Heart left ventricle (tissue), 16 donors: ENCODE results near the gene IPMK. TPM values are rescaled to one million over a fixed set of nuclear protein-coding genes. Genes with fewer than 3 reads are reported as not detected.
"Not testable (repeated sequence)": the region's sequence is repeated elsewhere in the genome, so short reads cannot be mapped to it uniquely, and the experiment has no call there.

Source experiments
- ATAC-seq, 4 donors: fragments of 200-7000 bp; cut with Tn5 transposase; one replicate each; pipeline ENCODE4 v1.9.1; 2020 to 2022; ENCODE audit warnings: moderate library complexity in 4 of 4, mild to moderate bottlenecking in 3 of 4, moderate number of reproducible peaks in 1 of 4
- DNase-seq, 5 donors: peaks; one replicate each; pipeline ENCODE4 v3.0.0-alpha.2; 2020
- H3K27ac ChIP-seq, 12 donors: fragments of 200-600 bp; sonication (generic) in 4 of 12; one replicate each; pipeline versions ENCODE4 v1.5.0 to v1.8.0; 2016 to 2022; ENCODE audit warnings: mild to moderate bottlenecking in 2 of 12
- H3K27me3 ChIP-seq, 9 donors: fragments of 200-600 bp; sonication (generic) in 2 of 9; one replicate each; pipeline versions ENCODE4 v1.5.1 to v1.8.0; 2016 to 2022; ENCODE audit warnings: mild to moderate bottlenecking in 3 of 9
- H3K36me3 ChIP-seq, 9 donors: fragments of 200-600 bp; sonication (generic) in 2 of 9; one replicate each; pipeline versions ENCODE4 v1.5.0 to v1.8.0; 2018 to 2022; ENCODE audit warnings: mild to moderate bottlenecking in 2 of 9
- H3K4me1 ChIP-seq, 12 donors: fragments of 200-600 bp; sonication (generic) in 4 of 12; one replicate each; pipeline versions ENCODE4 v1.5.0 to v1.8.0; 2016 to 2022; ENCODE audit warnings: mild to moderate bottlenecking in 3 of 12
- H3K4me3 ChIP-seq, 12 donors: fragments of 200-600 bp; sonication (generic) in 4 of 12; one replicate each; pipeline versions ENCODE4 v1.5.0 to v1.8.0; 2017 to 2022; ENCODE audit warnings: mild to moderate bottlenecking in 9 of 12, moderate library complexity in 4 of 12
- H3K9me3 ChIP-seq, 12 donors: fragments of 200-600 bp; sonication (generic) in 4 of 12; one replicate each; pipeline versions ENCODE4 v1.5.0 to v1.8.0; 2016 to 2022; ENCODE audit warnings: mild to moderate bottlenecking in 1 of 12
- CTCF ChIP-seq, 12 donors: fragments of 200-600 bp; sonication (generic) in 4 of 12; IDR thresholded peaks; one replicate each; pipeline versions ENCODE4 v1.5.0 to v1.8.0; 2018 to 2022; ENCODE audit warnings: antibody characterized with exemption in 12 of 12, mild to moderate bottlenecking in 5 of 12
- POLR2A ChIP-seq, 2 donors: fragments of 450-650 bp; IDR thresholded peaks; one replicate each; pipeline ENCODE4 v1.6.1; 2017; ENCODE audit warnings: antibody characterized with exemption in 2 of 2, mild to moderate bottlenecking in 2 of 2, moderate library complexity in 2 of 2
- WGBS, 4 donors: extraction: QIAGEN DNeasy Blood & Tissue Kit in 2 of 4; methylation state at CpG; one replicate each; pipeline versions ENCODE4 v1.1.5 to v1.1.7; 2013 to 2018; 5-methylcytosine and 5-hydroxymethylcytosine counted together
- intact Hi-C, 10 donors: fragments of 100-400 bp; cut with DNase I; formaldehyde crosslinking; loops; one replicate each; pipeline versions ENCODE4 v1.11.1 to v1.14.2; 2022
- polyA plus RNA-seq, 2 donors: library from polyadenylated mRNA; stranded (reverse); fragments of 200-250 nt; gene quantifications; one replicate each; pipeline ENCODE4 v1.2.3, GENCODE V29; 2013
- total RNA-seq, 9 donors: library from RNA; depleted of rRNA in 2 of 9; stranded (reverse); fragments of >200 nt in 2 of 9; fragmentation: NEBNext Ultra II Directional in 3 of 9; extraction: Animal tissue kit (Norgen Biotek cat#: 25700) in 3 of 9; gene quantifications; one replicate each; pipeline versions ENCODE4 v1.1.0 to v1.2.4, GENCODE V29; 2016 to 2023
- donor health status: ischemic (EF 13 %, LVEDD 7.1; RV severe dilation, severe dysfunction).
- donor health status: healthy with polysubstance abuse.
- donor health status: DM: no; HTN: yes; CAD: no.
- donor health status: DM: no; HTN: no; CAD: no.
- donor health status: ischemic (EF 25% LVEDD 6.9; RV normal size, moderate dysfunction).
- donor health status: ischemic (EF 25% LVEDD 5.7; RV mildly dilated, moderate dysfunction).
- donor health status: healthy.
- donor health status: DM: yes; HTN: yes; CAD: no.
- donor health status: ischemic (EF 35%, LVEDD 5.7; RV mildly dilated, moderate dysfunction).
- donor health status: nonischemic (EF 11% LVEDD 7.7; RV severe dilation, severe dysfunction).
- donor health status: DM: yes; HTN: yes; CAD: no.
- donor health status: PGD.
- donor health status: ischemic (EF 29% LVEDD 5.4; RV normal size, mild dysfunction).
- donor health status: nonischemic (EF 23%, LVEDD 6.1; RV moderate dilation, normal function).

Gene IPMK
- total and polyA plus RNA-seq, 11 donors, result 0.95 to 4.2 (median 2.4) TPM

GRCh38 chr10:58158806-58159205 is 108.9 kb downstream of the IPMK start:
- intact Hi-C loops, result loop anchor here in 2 of 10 donors (10.0 kb wide), 2 partner anchors 574 to 814 kb away; no protein-coding TSS in a partner anchor

GRCh38 chr10:58157076-58157766 is 110.5 kb downstream of the IPMK start:
- TF ChIP-seq CTCF (IDR thresholded peaks at IDR 0.05), result no peak
- no peak for TF ChIP-seq POLR2A (IDR thresholded peaks at IDR 0.05)
- no peaks in the 10 kb centered on the region for H3K36me3 ChIP-seq
- 64 to 72% (median 68%) methylated on average over 7 of the region's 7 CpGs for WGBS, 4 donors

More at GRCh38 chr10:58158806-58159205, 108.9 kb downstream of the IPMK start:
- WGBS, 4 donors, result 71 to 77% (median 75%) methylated on average over 4 of the region's 4 CpGs
- H3K4me3 ChIP-seq, result no peak overlapping the region
- H3K27me3 ChIP-seq, result no peaks in the 10 kb centered on the region
- no peak for DNase-seq
- no peak for ATAC-seq
- TF ChIP-seq CTCF (IDR thresholded peaks at IDR 0.05), result no peak
- no peak for TF ChIP-seq POLR2A (IDR thresholded peaks at IDR 0.05)
- no peaks in the 10 kb centered on the region for H3K4me1 ChIP-seq
- H3K9me3 ChIP-seq, result no peaks in the 10 kb centered on the region
- no peaks in the 10 kb centered on the region for H3K36me3 ChIP-seq
- H3K27ac ChIP-seq, result no peak overlapping the region

GRCh38 chr10:58155941-58156340 is 111.8 kb downstream of the IPMK start:
- not testable (repeated sequence) for H3K27me3 ChIP-seq, H3K9me3 ChIP-seq, DNase-seq, H3K36me3 ChIP-seq, H3K4me3 ChIP-seq, H3K4me1 ChIP-seq, ATAC-seq, H3K27ac ChIP-seq
- 89 to 95% (median 92%) methylated on average over 2 of the region's 2 CpGs for WGBS, 4 donors
- intact Hi-C loops, result loop anchor here in 2 of 10 donors (10.0 kb wide), 2 partner anchors 571 to 811 kb away; no protein-coding TSS in a partner anchor

More at GRCh38 chr10:58157076-58157766, 110.5 kb downstream of the IPMK start:
- H3K9me3 ChIP-seq, result no peaks in the 10 kb centered on the region
- intact Hi-C loops, result loop anchor here in 2 of 10 donors (10.0 kb wide), 2 partner anchors 572 to 812 kb away; no protein-coding TSS in a partner anchor
- no peak overlapping the region for H3K27ac ChIP-seq
- no peak for DNase-seq
- peaks cover 0 to under 1% (median 0%) of the 10 kb centered on the region in 9 donors for H3K27me3 ChIP-seq
- ATAC-seq, result no peak
- no peak overlapping the region for H3K4me3 ChIP-seq
- H3K4me1 ChIP-seq, result no peaks in the 10 kb centered on the region

GRCh38 chr10:58153751-58154150 is 113.9 kb downstream of the IPMK start:
- Histone ChIP-seq H3K4me3 (no peak overlapping the region), H3K27ac (no peak overlapping the region), H3K36me3 (no peaks in the 10 kb centered on the region), H3K9me3 (no peaks in the 10 kb centered on the region), H3K4me1 (no peaks in the 10 kb centered on the region), H3K27me3 (peaks cover 0 to 3% (median 0%) of the 10 kb centered on the region in 9 donors)
- ATAC-seq (no peak), DNase-seq (no peak)
- 53 to 80% (median 64%) methylated on average over 1 of the region's 1 CpG for WGBS, 4 donors
- intact Hi-C loops, result loop anchor here in 6 of 10 donors (5.0 to 10.0 kb wide), 5 partner anchors 569 to 816 kb away; no protein-coding TSS in a partner anchor
- TF ChIP-seq POLR2A (IDR thresholded peaks at IDR 0.05) (no peak), CTCF (IDR thresholded peaks at IDR 0.05) (no peak)
